Embryonic facial prominence (tissue), 1 donor: ENCODE measurements around the gene CTBP1.

Source experiments
- DNase-seq: peaks from one replicate; pipeline ENCODE4 v3.0.0-alpha.2; 2016; ENCODE audit errors: extremely low spot score

CTBP1 gene

DNA sequence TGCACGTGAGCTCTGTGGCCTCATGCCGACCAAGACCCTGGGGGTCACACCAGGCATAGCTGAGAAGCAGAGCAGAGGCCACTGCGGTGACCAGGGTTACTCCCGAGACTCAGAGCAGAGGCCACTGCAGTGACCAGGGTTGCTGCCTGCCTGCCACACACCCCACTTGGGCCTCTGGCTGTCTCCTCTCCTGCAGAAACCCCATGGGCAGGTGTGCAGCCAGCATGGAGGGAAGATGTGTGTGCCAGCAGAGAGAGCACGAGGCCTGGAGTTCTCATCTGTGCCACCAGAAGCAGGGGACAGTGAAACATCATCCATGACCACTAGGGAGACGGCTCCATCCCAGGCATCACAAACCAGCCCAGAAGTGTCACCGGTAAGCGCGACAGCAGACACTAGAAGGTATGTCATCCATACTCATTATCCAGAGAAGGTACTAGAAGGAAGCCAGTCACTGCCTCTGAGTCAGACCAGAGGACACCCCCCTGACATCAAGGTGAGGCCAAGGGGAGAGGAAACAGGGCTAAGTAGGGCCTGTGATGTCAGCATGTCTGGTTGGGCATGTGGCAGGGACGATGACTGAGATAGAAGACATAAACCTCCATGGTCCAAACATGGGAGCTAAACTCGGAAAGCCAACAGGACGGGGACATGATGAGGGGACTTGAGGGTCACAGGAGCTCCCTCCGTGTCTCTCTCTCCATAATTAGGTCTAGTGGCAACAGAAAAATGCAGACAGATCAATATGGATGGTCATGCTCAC lies 52.3 kb downstream of the CTBP1 start:
- DNase-seq, result no peak

DNA sequence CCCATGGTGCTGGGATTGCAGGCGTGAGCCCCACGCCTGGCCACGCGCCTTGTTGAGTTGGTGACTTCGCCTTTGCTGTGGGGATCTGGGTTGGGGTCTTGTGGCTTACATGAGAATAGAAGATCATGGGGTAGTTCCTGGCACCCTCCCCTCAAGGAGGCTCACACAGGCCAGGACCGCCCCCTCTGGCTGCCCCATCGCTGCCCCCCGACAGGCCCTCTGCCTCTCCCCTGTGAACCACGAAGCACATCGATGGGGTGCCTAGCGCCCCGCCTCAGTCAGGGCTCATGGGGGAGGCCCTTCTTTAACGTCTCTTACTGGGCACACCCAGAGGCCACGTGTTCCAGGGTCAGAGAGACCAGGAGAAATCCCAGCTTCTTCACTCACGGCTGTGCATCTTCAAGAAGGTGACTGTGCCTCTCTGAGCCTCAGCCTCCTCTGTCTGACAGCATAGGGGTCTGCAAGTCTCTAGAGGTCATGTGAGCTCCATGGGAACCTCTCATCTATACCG lies 53.0 kb downstream of the CTBP1 start:
- no peak for DNase-seq

GRCh38 chr4:1195109-1195671 lies 53.7 kb downstream of the CTBP1 start:
- DNase-seq, result no peak

- no peak for DNase-seq
These were observed 54.7 kb downstream of the CTBP1 start for GRCh38 chr4:1194010-1194900.

DNA sequence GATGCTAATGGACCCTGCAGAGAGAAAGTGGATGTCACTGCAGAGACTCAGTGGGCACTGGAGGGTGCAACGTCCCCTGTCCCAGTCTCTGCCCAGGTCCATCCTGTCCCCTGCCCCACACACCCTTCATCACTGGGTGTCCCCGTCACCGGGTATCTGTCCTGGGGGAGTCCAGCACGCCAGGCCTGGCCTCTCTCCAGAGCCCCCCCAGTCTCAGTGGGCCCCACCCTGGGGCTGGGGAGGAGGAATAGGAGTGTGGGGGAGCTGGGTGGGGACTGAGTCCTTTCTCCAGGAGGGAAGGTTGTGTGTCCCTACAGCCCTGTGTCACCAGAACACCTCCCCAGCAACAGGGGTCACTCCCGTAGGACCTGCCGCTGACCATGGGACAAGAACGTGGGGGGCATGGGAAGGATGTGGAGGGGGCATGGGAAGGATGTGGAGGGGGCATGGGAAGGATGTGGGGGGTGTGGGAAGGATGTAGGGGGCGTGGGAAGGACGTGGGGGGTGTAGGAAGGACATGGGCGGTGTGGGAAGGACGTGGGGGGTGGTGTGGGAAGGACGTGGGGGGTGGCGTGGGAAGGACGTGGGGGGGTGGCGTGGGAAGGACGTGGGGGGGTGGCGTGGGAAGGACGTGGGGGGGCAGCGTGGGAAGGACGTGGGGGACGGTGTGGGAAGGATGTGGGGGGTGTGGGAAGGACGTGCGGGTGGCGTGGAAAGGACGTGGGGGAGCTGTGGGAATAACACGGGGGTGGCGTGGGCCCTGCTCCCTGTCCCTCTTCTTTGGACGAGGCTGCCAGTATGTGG lies 55.5 kb downstream of the CTBP1 start:
- no peak for DNase-seq

DNA sequence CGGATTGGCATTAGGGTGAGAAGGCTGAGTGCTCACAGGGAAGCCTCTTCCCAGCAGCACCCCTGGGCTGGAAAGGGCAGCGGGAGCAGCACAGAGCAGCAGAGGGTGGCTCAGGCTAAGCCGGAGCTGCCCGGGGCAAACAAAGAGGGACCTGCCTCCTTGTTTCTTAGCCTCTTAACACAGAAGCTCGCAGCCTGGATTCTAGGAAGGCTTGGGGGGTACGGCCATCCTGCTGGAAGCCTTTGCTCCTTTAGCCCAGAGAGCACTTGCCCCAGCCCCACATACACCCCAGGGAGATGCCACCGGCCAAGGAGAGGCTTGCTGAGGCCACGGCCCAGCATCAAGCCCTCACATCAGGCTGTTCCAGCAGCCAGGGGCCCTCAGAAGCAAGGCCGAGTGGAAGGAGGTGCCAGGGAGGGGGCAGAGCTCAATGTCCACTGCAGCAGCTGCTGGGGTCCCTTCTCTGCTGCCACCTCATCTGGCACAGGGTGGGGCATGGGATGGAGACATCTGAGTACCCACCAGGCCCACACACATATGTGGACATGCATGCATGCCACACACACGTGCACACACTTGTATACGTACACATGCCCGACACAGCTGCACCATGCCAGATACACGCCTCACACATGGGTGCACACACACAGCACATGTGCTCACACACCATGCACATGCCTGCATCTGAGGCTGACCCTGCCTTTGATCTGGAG lies 56.3 kb downstream of the CTBP1 start:
- no peak for DNase-seq

GRCh38 chr4:1192091-1192492 lies 56.8 kb downstream of the CTBP1 start:
- no peak for DNase-seq

DNA sequence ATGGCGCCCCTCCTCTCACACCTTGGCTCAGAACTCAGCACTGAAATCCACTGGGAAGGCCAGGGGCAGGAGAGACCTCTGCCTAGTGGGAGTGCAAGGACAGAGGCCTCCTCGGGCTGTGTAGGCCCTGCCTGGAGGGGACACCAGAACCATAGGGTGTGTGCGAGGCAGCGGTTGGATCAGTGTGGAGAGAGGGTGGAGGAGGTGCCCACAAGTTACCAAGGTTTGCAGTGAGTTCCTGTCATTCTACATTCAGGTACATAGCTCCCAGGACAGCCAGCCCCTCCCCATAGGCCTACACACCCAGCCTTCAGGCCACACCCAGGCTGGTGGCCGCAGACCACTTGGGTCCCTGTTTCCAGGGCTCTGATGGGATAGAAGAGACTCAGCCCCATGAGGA lies 57.3 kb downstream of the CTBP1 start:
- DNase-seq, result no peak

DNA sequence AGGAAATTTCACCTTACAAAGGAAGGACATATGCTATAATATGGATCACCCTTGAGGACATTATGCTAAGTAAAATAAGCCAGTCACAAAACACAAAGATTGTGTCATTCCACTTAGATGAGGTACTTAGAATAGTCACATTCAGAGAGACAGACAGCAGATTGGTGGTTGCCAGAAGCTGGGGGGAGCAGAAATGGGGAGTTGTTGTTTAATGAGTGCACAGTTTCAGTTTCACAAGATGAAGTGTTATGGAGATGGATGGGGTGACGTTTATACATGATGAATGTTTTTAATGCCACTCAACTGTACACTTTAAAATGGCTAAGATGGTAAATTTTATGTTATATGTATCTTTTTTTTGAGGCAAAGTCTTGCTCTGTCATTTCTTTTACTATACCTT lies 61.7 kb downstream of the CTBP1 start:
- DNase-seq, result no peak

GRCh38 chr4:1183985-1184773 lies 64.8 kb downstream of the CTBP1 start:
- no peak for DNase-seq

DNA sequence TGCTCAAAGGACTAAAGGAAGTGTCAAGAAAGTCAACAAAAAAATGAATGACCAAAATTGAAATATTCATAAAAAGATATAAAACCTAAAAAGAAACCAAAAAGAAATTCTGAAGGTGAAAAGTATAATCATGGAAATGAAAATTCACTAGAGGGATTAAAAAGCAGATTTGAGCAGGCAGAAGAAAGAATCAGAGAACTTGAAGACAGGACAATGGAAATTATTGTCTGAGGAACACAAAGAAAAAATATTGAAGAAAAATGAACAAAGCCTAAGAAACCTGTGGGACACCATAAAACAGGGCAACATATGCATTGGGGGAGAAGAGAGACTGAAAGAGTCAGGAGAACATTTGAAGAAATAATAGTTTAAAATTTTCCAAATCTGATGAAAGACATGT lies 66.6 kb downstream of the CTBP1 start:
- no peak for DNase-seq

GRCh38 chr4:1180663-1181062 lies 68.3 kb downstream of the CTBP1 start:
- no peak for DNase-seq

DNA sequence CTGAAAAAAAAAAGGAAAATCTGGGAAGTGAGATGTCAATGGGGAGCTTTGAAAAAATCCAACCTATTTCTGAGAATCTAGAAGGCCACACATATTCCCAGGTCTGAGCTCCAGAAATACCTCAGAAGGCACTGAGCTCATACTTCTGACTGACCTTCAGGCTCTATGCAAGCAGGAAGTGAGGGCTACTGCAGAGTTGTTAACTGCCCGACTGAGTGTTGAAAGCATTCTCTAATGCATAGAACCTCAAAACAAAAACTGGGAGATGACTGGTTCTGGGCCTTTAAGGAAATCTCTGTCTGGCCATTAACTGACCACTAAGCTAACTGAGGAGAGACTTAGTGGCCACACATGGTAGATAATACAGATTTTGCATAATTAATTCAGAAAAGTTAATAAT lies 69.0 kb downstream of the CTBP1 start:
- DNase-seq, result no peak

DNA sequence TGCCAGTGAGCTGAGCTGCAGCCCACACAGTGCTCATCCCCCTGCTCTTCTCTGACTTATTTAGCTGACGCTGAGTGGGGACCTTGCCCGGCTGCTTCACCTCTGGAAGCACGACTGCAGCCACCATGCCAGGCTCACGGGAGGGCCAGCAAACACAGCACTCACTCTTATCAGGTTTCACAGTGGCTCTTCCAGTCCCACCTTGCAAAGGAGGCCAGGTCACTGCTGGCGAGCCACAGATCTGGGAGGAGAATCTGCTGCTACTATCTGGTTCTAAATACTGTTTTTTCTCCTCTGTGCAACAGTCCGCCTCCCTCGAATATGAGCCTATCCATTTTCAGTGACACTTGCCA lies 69.9 kb downstream of the CTBP1 start:
- peak; percentile 3 for DNase-seq

DNA sequence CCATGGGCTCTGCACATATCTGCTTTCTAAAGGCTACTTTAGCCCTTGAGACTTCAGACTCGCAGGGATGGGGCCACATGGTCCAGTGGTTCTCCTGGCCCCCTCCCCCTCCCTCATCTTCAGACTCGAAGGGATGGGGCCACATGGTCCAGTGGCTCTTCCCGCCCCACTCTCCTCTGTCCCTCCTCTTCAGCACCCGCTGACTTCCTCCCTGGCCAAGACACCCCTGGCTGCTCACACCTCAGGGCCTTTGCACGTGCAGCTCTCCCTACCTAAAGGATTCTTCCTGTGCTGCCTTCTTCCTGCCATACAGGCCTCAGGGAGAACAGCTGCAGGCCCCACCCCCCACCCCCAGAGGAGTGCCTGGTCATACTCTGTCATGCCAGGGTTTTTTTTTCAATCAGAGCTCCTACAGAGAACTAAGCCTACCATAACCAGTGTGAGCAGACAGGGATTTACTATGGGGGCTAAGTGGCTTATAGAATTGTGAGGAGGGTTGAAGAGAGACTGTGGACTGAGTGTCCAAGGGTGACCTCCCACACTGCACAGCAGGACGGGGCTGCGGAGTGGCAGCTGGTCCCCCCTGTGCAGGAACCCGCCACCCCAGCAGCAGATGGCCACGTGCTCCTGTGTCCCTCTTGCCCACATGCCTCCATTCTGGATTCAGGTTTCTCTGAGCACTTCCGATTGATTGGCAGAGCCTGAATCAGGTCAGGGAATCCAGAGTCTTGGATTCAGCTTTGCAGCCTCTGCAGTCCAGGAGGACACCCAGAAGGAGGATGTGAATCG lies 70.4 kb downstream of the CTBP1 start:
- DNase-seq, result no peak

DNA sequence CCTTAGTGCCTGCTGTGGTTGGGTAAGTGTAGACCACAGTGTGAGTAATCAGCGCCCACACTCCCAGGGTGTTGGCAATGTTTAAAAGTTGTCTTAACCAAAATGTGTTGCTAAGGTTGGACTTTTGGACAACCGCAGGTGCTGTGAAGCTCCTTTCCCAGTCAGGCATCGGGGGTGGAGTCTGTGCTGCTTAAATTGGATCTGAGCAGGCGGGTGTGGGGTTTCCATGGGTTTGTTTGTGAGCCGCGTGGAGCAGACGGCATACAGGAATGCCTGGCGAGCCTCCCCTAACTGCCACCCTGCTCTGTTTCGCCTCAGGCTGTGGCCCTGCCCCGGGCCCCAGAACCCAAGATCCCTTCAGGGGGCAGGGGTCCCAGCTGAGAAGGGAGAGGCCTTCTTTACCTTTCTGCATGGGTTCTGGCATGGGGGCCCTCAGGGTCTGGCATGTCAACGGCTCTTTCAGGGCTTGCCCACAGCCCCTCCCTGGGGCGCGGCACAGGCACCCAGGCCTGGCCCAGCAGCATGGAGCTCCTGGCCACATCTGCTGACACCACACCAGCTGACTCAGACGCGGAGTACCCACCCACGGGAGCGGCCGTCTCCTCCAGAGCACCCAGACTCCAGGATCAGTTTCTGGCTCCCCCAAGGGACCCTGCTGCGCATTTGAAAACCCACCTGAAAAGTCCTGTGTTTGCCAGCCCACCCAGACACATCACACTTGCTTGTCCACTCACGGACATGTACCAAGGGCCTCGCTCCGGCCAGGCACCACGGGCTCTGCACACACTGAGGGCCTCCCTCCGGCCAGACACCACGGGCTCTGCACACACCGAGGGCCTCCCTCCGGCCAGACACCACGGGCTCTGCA lies 71.4 kb downstream of the CTBP1 start:
- peak; percentile 6 for DNase-seq

DNA sequence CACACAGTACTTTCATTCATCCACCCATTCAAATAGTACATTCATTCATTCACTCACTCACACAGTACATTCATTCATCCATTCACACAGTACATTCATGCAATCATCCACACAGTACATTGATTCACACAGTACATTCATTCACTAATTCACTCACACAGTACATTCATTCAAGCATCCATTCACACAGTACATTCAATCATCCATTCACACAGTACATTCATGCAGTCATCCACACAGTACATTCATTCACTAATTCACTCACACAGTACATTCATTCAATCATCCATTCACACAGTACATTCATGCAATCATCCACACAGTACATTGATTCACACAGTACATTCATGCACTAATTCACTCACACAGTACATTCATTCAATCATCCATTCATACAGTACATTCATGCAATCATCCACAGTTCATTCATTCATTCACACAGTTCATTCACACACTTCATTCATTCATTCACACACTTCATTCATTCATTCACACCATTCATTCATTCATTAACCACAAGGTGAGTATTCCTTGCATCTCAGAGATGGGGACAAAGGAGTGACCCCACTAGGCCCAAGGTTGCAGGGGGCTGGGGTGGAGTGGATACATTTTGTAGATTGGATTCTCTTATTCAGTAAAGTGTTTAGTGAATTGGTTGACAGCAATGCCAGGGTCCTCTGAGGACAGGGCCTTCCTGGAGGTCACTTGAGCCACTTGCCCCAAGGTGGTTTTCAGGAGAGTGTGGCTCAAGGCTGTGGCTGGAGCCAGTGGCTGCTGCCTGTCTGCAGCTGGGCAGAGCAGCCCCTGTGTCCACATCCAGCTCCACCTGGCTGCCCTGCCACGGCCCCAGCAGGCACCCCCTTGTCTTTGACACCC lies 72.3 kb downstream of the CTBP1 start:
- DNase-seq, result peak; percentile 4
